ENCODE measurements around the gene UBXN6.

The UBXN6 gene

DNA sequence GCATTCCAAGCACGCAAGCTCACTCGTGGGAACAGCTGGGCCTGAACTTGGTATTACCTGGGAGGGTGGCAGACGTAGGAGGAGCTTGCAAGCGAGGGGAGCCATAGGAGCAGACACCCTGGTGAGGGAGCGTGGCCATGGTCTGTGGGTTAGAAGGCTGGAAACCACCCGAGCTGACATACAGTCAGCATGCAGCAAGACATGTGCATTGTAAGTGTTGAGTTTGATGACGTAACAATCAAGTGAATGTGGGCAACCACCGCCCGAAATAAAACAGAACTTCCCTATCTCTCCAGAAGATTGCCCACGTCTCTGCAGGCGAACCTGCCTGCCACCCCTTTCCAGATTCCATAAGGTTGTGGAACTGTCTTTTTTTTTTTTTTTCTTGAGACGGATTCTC, 26.8 kb downstream of the UBXN6 start:
- TF ChIP-seq NFIC (IDR thresholded peaks at IDR 0.05) = no peak
- TF ChIP-seq ZBTB7A (IDR thresholded peaks at IDR 0.05; ENCODE audit: low read depth) = no peak
- TF ChIP-seq CREB1 (IDR thresholded peaks at IDR 0.05; ENCODE audit: low read depth) = no peak
- no peak for TF ChIP-seq USF1 (IDR thresholded peaks at IDR 0.05)
- no peak for TF ChIP-seq FOXM1 (IDR thresholded peaks at IDR 0.05; ENCODE audit: borderline replicate concordance, low read depth)
- TF ChIP-seq REST (IDR thresholded peaks at IDR 0.05; ENCODE audit: low read depth) = no peak
- no peak for TF ChIP-seq RAD21 (IDR thresholded peaks at IDR 0.05; ENCODE audit: low read depth)
- no peak for TF ChIP-seq CEBPB (IDR thresholded peaks at IDR 0.05)
- TF ChIP-seq EP300 (IDR thresholded peaks at IDR 0.05; ENCODE audit: borderline replicate concordance) = no peak
- no peak for TF ChIP-seq TCF12 (IDR thresholded peaks at IDR 0.05; ENCODE audit: low read depth)
- TF ChIP-seq EGR1 (IDR thresholded peaks at IDR 0.05) = no peak
- no peak for TF ChIP-seq TAF1 (IDR thresholded peaks at IDR 0.05; ENCODE audit: low read depth)
- no peak for TF ChIP-seq YY1 (IDR thresholded peaks at IDR 0.05; ENCODE audit: low read depth)
- no peak for TF ChIP-seq TEAD4 (IDR thresholded peaks at IDR 0.05)

DNA sequence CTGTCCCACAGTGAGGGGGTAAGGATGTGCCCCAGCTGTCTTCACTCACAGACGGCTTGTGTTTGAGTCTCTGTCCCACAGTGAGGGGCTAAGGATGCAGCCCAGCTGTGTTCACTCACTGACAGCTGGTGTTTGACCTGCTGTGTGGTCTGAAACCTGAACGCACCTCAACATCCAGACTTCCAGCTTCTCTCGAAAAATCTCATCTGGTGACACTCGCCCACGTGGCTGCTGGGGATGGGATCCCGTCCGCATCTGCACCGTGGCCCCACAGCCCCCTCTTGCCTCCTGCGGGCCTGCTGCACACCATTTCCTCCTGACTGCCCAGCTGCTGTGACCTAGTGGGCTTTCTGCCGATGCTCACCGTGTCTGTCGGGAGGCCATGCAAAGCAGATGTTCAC, 27.8 kb downstream of the UBXN6 start:
- TF ChIP-seq RAD21 (IDR thresholded peaks at IDR 0.05; ENCODE audit: low read depth) (no peak), NFIC (IDR thresholded peaks at IDR 0.05) (no peak), EP300 (IDR thresholded peaks at IDR 0.05; ENCODE audit: borderline replicate concordance) (no peak), CEBPB (IDR thresholded peaks at IDR 0.05) (no peak), YY1 (IDR thresholded peaks at IDR 0.05; ENCODE audit: low read depth) (no peak)

DNA sequence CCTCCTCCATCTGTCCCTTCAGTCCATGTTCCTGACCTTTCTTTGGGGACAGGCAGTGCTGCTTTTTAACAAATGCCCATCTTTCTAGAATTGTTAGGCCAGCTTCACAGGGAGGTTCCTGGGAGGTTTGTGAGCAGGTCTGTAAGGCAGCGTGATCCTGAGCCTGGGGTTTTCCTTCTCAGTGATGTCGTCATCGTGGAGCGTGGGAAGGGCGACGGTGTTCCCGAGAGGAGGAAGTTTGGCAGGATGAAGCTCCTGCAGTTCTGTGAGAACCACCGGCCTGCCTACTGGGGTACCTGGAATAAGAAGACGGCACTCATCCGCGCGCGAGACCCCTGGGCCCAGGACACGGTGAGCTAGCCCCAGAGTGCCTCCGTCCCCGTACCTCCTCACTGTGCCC, 28.3 kb downstream of the UBXN6 start:
- no peak for TF ChIP-seq EGR1 (IDR thresholded peaks at IDR 0.05)
- TF ChIP-seq TCF12 (IDR thresholded peaks at IDR 0.05; ENCODE audit: low read depth) = no peak
- no peak for TF ChIP-seq CREB1 (IDR thresholded peaks at IDR 0.05; ENCODE audit: low read depth)

DNA sequence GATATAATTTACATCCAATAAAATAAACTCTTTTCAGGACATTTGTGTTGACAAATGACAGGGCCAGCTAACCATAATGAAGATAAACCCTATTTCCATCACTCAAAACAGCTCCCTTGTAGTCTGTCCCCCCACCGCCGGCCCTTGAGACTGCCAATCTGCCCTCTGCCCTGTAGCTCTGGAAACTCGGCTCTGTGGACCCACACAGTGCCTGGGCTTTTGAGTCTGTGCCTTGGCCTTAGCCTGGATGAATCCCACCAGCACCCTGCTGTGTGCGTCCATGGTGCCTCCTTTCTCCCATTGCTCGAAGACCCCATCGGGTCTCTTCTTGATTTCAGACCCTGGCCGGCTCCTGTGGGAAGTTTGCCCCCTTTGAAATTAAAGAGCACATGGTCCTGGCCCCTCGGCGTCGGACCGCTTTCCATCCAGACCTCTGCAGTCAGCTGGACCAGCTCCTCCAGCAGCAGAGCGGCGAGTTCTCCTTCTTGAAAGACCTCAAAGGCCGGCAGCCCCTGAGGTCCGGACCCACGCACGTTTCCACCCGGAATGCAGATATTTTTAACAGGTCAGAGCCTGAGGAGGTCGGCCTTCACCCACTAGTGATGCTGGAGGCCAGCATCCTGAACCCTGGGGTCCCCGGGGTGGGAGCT, 29.1 kb downstream of the UBXN6 start:
- TF ChIP-seq USF1 (IDR thresholded peaks at IDR 0.05) (no peak), CEBPB (IDR thresholded peaks at IDR 0.05) (no peak)

- TF ChIP-seq RAD21 (IDR thresholded peaks at IDR 0.05; ENCODE audit: low read depth) = no peak
- TF ChIP-seq CREB1 (IDR thresholded peaks at IDR 0.05; ENCODE audit: low read depth) = no peak
- TF ChIP-seq TAF1 (IDR thresholded peaks at IDR 0.05; ENCODE audit: low read depth) = no peak
- no peak for TF ChIP-seq ZBTB7A (IDR thresholded peaks at IDR 0.05; ENCODE audit: low read depth)
- TF ChIP-seq FOXM1 (IDR thresholded peaks at IDR 0.05; ENCODE audit: borderline replicate concordance, low read depth) = no peak
- TF ChIP-seq YY1 (IDR thresholded peaks at IDR 0.05; ENCODE audit: low read depth) = no peak
- TF ChIP-seq TEAD4 (IDR thresholded peaks at IDR 0.05) = no peak
- TF ChIP-seq REST (IDR thresholded peaks at IDR 0.05; ENCODE audit: low read depth) = no peak
- no peak for TF ChIP-seq USF1 (IDR thresholded peaks at IDR 0.05)
- TF ChIP-seq EGR1 (IDR thresholded peaks at IDR 0.05) = no peak
- no peak for TF ChIP-seq MAX (IDR thresholded peaks at IDR 0.05)
- no peak for TF ChIP-seq EP300 (IDR thresholded peaks at IDR 0.05; ENCODE audit: borderline replicate concordance)
- no peak for TF ChIP-seq TCF12 (IDR thresholded peaks at IDR 0.05; ENCODE audit: low read depth)
- TF ChIP-seq CEBPB (IDR thresholded peaks at IDR 0.05) = no peak
- no peak for TF ChIP-seq NFIC (IDR thresholded peaks at IDR 0.05)
Observed at GRCh38 chr19:4425537-4425936, 32.1 kb downstream of the UBXN6 start.

GRCh38 chr19:4423416-4424126, 34.0 kb downstream of the UBXN6 start:
- TF ChIP-seq CREB1 (IDR thresholded peaks at IDR 0.05; ENCODE audit: low read depth) = no peak
- TF ChIP-seq MAX (IDR thresholded peaks at IDR 0.05) = no peak
- TF ChIP-seq REST (IDR thresholded peaks at IDR 0.05; ENCODE audit: low read depth) = no peak
- TF ChIP-seq USF1 (IDR thresholded peaks at IDR 0.05) = no peak
- TF ChIP-seq NFIC (IDR thresholded peaks at IDR 0.05) = no peak
- TF ChIP-seq YY1 (IDR thresholded peaks at IDR 0.05; ENCODE audit: low read depth) = no peak
- TF ChIP-seq CEBPB (IDR thresholded peaks at IDR 0.05) = no peak
- no peak for TF ChIP-seq FOXM1 (IDR thresholded peaks at IDR 0.05; ENCODE audit: borderline replicate concordance, low read depth)
- no peak for TF ChIP-seq EGR1 (IDR thresholded peaks at IDR 0.05)
- TF ChIP-seq TAF1 (IDR thresholded peaks at IDR 0.05; ENCODE audit: low read depth) = no peak
